NCI-H2196 treated with DMSO at 0.1 percent for 48 hours (cell line): ENCODE measurements around the gene KCNMB4.

Experiments
- DNase-seq: peaks from one replicate; lab custom pipeline; 2025; ENCODE audit not compliant: unreplicated experiment; lab: John Stamatoyannopoulos, UW

KCNMB4 gene, protein sequence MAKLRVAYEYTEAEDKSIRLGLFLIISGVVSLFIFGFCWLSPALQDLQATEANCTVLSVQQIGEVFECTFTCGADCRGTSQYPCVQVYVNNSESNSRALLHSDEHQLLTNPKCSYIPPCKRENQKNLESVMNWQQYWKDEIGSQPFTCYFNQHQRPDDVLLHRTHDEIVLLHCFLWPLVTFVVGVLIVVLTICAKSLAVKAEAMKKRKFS

GRCh38 chr12:70365648-70366518 is at the start of gene KCNMB4:
Gene KCNMB4, plus strand, starts transcription at chr12:70366290. Its CDS starts 445 bp downstream, at chr12:70366735.
- DNase-seq: peak; percentile 40

GRCh38 chr12:70317781-70318180 is 48.3 kb upstream of the KCNMB4 start:
- DNase-seq: no peak

DNA sequence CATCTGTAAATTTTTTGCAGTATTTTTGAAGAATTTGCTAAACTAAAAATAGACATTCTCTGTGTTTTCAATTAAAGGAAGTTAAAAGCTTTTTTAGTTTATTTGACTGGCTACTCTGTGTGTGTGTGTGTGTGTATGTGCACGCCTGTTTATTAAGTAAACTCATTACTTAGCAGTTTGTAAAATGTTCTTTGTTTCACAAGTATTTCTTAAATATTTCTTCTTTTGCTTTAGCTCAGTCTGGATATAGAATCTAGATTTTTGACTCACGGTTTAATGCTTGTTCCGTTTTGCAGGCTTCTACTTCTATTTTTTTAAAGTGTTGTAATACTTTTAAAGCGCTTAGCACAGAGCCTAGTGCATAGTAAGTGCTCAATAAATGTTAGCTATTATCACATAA is 46.5 kb upstream of the KCNMB4 start:
- DNase-seq: no peak

DNA sequence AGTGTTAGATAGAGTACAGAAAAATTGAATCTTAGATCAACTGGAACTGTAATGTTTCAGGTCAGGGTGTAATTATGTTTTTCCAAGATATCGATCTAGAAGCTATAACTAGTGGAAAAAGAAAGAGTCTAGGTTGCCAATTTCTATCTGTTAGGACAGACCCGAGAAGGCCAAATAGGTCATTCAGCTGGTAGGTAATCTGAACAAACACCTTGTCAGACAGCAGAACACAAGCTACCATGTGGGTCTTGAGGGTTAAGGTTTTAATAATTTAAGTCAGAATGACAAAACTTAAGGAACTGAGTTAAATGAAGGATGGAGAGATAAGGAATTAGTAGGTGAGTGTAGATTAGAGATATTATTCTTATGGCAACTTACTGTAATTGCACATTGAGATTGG is 44.9 kb upstream of the KCNMB4 start:
- no peak for DNase-seq

DNA sequence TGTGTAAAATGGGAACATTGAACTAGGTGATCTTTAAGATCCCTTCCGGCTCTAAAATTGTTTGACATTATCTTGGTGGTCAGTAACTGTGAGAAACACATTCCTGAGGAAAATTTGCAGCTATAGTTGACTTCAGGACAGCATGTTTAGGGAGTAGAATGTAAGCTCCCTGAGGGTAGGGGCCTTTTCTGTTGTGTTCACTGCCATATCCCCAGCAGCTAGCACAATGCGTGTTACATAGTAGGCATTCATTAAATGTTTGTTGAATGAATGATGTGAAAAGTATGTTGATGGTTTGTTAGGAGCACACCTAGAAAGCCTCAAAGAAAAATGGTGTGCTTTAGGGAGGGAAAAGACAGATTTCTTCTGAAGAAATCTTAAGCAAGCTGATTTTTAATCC is 38.5 kb upstream of the KCNMB4 start:
- DNase-seq: no peak

- DNase-seq: no peak
Observed at GRCh38 chr12:70329728-70330127, 36.4 kb upstream of the KCNMB4 start.

DNA sequence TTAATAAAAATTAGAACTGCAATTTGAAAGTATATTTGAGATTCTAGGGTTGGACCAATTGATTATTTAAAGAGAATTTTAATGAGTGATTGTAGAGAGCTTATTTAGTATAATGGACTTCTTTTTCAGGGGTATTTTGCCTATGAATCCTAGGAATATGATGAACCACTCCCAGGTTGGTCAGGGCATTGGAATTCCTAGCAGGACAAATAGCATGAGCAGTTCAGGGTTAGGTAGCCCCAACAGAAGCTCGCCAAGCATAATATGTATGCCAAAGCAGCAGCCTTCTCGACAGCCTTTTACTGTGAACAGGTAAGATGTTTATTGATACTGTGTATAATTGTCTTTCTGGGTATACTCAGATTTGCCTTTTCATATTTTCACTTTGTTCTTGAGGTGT is 35.9 kb upstream of the KCNMB4 start:
- DNase-seq: no peak

GRCh38 chr12:70332236-70332635 is 33.9 kb upstream of the KCNMB4 start:
- DNase-seq: no peak

GRCh38 chr12:70334742-70335141 is 31.3 kb upstream of the KCNMB4 start:
- DNase-seq: no peak

DNA sequence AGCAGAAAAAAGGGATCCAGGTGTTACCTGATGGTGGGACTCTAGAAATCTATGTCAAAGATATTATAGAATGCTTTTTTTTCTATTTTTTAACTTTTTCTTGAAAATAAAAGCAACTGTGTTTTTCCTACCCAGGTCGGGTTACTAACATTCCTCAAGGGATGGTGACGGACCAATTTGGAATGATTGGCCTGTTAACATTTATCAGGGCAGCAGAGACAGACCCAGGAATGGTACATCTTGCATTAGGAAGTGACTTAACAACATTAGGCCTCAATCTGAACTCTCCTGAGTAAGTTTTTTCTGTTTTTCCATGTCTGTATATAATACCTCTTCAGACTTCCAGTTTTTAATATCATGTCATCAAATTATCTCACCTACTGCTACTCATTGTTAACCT is 27.6 kb upstream of the KCNMB4 start:
- no peak for DNase-seq

- no peak for DNase-seq
Observed at GRCh38 chr12:70351076-70351475, 15.0 kb upstream of the KCNMB4 start.

DNA sequence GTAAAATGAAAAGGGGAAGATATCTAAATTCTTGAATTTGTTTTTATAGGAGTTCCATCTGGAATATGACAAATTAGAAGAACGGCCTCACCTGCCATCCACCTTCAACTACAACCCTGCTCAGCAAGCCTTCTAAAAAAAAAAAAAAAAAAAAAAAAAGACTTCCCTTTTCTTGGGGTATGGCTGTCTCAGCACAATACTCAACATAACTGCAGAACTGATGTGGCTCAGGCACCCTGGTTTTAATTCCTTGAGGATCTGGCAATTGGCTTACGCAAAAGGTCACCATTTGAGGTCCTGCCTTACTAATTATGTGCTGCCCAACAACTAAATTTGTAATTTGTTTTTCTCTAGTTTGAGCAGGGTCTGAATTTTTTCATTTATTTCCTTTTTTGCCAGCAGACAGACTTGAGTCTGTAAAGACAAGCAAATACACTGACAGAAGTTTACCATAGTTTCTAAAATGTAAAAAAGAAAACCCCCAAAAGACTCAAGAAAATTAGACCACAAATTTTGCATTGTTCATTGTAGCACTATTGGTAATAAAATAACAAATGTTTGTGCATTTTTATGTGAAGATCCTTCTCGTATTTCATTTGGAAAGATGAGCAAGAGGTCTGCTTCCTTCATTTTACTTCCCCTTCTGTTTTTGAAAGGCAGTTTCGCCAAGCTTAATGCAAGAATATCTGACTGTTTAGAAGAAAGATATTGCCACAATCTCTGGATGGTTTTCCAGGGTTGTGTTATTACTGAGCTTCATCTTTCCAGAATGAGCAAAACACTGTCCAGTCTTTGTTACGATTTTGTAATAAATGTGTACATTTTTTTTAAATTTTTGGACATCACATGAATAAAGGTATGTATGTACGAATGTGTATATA is 12.1 kb upstream of the KCNMB4 start:
- no peak for DNase-seq

DNA sequence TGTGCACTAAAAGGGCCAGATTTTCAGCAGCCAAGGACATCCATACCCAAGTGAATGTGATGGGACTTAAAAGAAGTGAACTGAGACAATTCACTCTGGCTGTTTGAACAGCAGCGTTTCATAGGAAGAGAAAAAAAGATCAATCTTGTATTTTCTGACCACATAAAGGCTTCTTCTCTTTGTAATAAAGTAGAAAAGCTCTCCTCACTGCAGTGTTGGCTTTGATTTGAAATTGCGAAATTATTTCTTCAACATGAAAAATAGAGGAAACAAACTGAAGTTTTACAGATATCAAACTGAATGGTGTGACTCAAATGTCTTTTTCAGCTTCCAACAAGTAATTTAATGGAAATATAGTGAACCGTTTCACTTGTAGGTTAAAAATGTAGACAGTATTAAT is 11.3 kb upstream of the KCNMB4 start:
- no peak for DNase-seq

GRCh38 chr12:70355972-70356371 is 10.1 kb upstream of the KCNMB4 start:
- DNase-seq: no peak

GRCh38 chr12:70359458-70360197 is 6.5 kb upstream of the KCNMB4 start:
- no peak for DNase-seq

DNA sequence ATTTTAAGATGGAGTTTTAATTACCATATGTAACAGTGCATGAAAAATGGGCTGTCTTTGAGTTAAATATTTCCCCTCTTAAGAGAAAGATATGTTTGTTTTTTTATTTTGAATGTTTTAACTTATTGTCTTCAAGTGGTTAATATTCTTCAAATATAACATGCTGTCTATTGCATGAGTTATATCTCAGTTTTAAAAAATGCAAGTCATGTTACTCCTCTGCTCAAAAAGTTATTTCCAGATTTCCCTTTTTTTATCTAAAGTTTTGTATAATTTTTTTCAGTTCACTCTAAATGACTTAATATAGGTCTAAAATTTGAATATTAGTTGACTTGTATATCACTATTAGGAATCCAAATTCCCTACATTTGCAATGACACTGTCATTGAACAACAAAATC is 5.9 kb upstream of the KCNMB4 start:
- DNase-seq: no peak

GRCh38 chr12:70364695-70365397 is 1.2 kb upstream of the KCNMB4 start:
- no peak for DNase-seq

GRCh38 chr12:70365398-70365647 is 767 bp upstream of the KCNMB4 start:
- no peak for DNase-seq

DNA sequence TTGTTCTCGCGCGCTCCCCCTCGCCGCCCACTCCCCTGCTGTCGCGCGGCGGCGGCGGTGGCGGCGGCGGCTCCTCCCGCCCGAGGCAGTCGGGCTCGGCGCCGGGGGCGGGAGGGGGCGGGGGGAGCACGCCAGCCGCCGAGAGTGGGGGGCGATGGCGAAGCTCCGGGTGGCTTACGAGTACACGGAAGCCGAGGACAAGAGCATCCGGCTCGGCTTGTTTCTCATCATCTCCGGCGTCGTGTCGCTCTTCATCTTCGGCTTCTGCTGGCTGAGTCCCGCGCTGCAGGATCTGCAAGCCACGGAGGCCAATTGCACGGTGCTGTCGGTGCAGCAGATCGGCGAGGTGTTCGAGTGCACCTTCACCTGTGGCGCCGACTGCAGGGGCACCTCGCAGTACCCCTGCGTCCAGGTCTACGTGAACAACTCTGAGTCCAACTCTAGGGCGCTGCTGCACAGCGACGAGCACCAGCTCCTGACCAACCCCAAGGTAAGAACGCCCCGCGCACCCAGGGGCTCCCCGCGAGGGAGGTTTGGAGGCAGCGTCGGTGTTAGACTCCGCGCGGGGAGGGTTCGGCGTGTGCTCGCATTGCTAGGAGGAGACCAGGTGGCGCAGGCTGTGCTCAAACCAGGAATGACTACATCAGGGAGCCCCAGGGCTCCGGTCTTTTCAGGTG is 629 bp downstream of the KCNMB4 start:
- DNase-seq: peak; percentile 15
